22Rv1 (cell line): ENCODE data around the gene BLOC1S6.
A peak's percentile ranks its signal among the peaks of the same experiment; 100 is the strongest.

Source experiments
- H3K27ac ChIP-seq: fragments of 450-650 bp; 2 replicates; pipeline ENCODE4 v1.5.1; 2017
- ZFX ChIP-seq: fragments of 450-650 bp; IDR thresholded peaks from 2 replicates; pipeline ENCODE4 v1.6.1; 2017; ENCODE audit warnings: antibody characterized with exemption, borderline replicate concordance
- TF ChIP-seq, protein P1 (sequence below): fragments of 450-650 bp; IDR thresholded peaks from 2 replicates; pipeline ENCODE4 v1.5.1; 2017; ENCODE audit warnings: mild to moderate bottlenecking

BLOC1S6 gene

DNA sequence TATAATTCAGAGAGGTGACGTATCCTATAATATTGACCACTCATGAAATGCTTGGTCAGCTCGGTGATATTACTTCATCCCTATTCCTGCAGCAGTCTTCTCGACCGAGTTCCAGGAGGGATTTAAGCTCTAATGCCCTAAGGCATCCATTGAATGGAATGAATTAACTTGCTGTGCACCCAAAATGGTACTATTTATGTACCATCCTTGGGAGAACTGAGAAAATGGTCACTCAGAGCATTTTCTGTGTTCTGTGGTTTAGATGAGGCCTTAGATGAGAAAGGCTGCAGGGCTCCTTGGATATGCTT lies 638 bp downstream of the BLOC1S6 start:
- peak overlapping the region; percentile 83 for H3K27ac ChIP-seq
- no peak for TF ChIP-seq ZFX
- TF ChIP-seq, protein P1, sequence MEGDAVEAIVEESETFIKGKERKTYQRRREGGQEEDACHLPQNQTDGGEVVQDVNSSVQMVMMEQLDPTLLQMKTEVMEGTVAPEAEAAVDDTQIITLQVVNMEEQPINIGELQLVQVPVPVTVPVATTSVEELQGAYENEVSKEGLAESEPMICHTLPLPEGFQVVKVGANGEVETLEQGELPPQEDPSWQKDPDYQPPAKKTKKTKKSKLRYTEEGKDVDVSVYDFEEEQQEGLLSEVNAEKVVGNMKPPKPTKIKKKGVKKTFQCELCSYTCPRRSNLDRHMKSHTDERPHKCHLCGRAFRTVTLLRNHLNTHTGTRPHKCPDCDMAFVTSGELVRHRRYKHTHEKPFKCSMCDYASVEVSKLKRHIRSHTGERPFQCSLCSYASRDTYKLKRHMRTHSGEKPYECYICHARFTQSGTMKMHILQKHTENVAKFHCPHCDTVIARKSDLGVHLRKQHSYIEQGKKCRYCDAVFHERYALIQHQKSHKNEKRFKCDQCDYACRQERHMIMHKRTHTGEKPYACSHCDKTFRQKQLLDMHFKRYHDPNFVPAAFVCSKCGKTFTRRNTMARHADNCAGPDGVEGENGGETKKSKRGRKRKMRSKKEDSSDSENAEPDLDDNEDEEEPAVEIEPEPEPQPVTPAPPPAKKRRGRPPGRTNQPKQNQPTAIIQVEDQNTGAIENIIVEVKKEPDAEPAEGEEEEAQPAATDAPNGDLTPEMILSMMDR, result no peak

GRCh38 chr15:45588219-45588875 lies 1.2 kb downstream of the BLOC1S6 start:
- no peak for TF ChIP-seq ZFX
- TF ChIP-seq, protein P1, result no peak
- H3K27ac ChIP-seq, result peak overlapping the region; percentile 83

- TF ChIP-seq, protein P1, result no peak
- no peak for TF ChIP-seq ZFX
- H3K27ac ChIP-seq, result no peak overlapping the region
Measured at GRCh38 chr15:45589256-45589655, 2.1 kb downstream of the BLOC1S6 start.

GRCh38 chr15:45594319-45594718 lies 7.1 kb downstream of the BLOC1S6 start:
- no peak overlapping the region for H3K27ac ChIP-seq
- TF ChIP-seq ZFX, result no peak
- TF ChIP-seq, protein P1, result no peak

DNA sequence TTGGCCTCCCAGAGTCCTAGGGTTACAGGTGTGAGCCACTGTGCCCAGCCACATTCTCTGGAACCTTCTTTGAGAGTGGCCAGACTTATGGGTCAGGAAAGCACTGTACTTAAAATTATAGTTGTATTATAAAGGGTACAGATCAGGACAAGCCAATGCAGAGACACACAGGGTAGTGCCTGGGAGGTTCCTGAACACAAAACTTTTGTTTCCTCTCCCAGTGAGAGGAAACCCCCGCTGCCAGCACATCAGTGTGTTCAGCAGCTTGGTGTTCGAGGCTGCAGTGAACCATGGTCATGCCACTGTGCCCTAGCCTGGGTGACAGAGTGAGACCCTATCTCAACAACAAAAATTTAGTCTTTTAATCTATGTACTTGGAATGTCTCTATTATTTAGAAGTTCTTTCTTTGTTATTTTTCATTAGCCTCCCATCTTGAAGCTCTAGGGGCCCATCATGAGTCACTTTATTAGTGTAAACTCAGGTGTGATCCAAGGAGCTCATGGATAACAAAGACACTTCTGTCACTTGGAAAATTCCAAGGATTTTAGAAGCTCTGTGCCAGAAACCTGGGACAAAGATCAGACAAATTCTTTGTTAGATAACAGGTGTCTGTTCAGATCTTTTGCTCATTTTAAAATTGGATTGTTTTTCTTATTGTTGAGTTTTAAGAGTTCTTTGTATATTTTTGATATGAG lies 7.8 kb downstream of the BLOC1S6 start:
- TF ChIP-seq ZFX, result no peak
- TF ChIP-seq, protein P1, result no peak
- no peak overlapping the region for H3K27ac ChIP-seq

DNA sequence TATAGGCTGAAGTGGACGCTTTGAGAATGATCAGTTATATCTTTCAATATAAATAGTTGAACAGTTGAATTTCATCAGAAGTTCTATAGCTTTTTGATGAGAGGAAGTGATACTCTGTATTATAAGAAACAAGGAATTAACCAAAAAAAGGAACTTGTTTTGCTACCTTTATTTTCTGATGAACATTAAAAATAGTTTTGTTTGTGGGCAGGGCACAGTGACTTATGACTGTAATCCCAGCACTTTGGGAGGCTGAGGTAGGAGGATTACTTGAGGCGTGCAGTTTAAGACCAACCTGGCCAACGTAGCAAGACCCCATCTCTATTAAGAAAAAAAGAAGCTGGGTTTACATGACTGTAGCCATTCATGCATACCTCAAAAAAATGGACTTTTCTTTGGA lies 16.7 kb downstream of the BLOC1S6 start:
- TF ChIP-seq, protein P1, result no peak
- TF ChIP-seq ZFX, result no peak
- H3K27ac ChIP-seq, result no peak overlapping the region

DNA sequence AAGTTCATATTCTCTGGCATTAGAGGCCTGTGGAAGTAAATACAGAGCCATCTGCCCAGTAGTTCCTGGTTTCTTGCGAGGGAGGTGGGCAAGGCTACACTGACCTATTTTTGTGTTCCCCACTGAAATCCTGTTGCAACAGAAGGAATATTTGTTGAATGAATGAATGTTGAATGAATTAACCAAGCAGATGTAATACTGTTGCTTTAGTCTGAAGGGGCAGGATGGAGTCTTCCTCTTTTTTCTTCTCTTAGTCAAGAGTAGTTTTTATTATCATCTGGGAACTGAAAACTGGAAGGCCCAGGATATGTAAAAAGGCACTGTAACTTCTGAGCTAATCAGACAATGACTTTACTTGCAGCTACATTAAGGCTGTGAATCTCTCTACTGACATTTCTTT lies 17.1 kb downstream of the BLOC1S6 start:
- no peak for TF ChIP-seq ZFX
- TF ChIP-seq, protein P1, result no peak
- H3K27ac ChIP-seq, result no peak overlapping the region
